ENCODE measurements around the gene RHD. TPM values are rescaled to one million over a fixed set of nuclear protein-coding genes. Genes with fewer than 3 reads are reported as not detected.
"Not testable (repeated sequence)": the region's sequence is repeated elsewhere in the genome, so short reads cannot be mapped to it uniquely, and the experiment has no call there.

Gene RHD
- total RNA-seq, 1 experiment from 2014 or later = not detected

DNA sequence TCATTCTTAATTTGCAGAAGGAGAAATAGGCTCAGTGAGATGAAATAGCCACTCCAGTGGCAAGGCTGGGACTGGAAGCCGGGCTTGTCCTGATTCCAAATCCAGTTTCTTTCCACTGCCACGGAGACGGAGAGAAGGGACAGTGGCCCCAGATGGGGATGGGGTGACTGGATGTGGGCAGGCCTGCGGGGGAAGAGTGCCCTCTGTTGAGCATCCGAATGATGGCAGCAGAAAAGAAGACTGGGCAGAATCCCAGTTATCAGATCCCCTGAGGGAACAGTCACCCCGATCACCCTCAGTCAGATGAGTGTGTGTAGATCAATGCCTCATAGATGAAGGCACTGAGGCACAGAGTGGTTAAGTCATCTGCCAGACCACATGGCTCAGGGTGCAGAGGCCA, 17.7 kb downstream of the RHD start:
- H3K4me3 Mint-ChIP-seq; POLR2A ChIA-PET; H3K4me1 Mint-ChIP-seq; H3K9me3 Mint-ChIP-seq; H3K27ac Mint-ChIP-seq; CTCF ChIA-PET; H3K27me3 Mint-ChIP-seq (ENCODE audit: low read depth); H3K36me3 Mint-ChIP-seq: not testable (repeated sequence)
- TF ChIP-seq, protein P1, sequence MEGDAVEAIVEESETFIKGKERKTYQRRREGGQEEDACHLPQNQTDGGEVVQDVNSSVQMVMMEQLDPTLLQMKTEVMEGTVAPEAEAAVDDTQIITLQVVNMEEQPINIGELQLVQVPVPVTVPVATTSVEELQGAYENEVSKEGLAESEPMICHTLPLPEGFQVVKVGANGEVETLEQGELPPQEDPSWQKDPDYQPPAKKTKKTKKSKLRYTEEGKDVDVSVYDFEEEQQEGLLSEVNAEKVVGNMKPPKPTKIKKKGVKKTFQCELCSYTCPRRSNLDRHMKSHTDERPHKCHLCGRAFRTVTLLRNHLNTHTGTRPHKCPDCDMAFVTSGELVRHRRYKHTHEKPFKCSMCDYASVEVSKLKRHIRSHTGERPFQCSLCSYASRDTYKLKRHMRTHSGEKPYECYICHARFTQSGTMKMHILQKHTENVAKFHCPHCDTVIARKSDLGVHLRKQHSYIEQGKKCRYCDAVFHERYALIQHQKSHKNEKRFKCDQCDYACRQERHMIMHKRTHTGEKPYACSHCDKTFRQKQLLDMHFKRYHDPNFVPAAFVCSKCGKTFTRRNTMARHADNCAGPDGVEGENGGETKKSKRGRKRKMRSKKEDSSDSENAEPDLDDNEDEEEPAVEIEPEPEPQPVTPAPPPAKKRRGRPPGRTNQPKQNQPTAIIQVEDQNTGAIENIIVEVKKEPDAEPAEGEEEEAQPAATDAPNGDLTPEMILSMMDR (IDR thresholded peaks at IDR 0.05) = peak; percentile 28; the same call in 1 of the 2 replicates
- ATAC-seq = peak; percentile 90
- DNase-seq (ENCODE audit: low spot score) = peak; percentile 32

DNA sequence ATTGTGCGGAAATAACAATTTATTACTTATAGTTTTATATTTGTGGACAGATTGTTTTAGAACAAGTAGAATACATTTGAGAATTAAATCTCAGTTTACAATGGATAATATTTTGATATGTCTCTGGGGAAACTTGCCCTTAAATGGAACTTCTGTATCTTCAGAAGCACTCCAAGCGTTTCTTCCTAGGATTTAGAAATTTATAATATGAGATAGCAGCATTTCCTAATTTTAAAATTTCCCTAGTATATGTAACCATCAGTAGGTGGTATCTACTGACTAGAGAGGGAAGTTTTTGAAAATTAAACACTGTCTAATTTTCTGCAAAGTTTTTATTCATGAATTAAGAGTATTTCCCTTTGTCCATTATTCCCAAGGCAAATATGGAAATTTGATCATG, 21.1 kb downstream of the RHD start:
- POLR2A ChIA-PET = not testable (repeated sequence)

DNA sequence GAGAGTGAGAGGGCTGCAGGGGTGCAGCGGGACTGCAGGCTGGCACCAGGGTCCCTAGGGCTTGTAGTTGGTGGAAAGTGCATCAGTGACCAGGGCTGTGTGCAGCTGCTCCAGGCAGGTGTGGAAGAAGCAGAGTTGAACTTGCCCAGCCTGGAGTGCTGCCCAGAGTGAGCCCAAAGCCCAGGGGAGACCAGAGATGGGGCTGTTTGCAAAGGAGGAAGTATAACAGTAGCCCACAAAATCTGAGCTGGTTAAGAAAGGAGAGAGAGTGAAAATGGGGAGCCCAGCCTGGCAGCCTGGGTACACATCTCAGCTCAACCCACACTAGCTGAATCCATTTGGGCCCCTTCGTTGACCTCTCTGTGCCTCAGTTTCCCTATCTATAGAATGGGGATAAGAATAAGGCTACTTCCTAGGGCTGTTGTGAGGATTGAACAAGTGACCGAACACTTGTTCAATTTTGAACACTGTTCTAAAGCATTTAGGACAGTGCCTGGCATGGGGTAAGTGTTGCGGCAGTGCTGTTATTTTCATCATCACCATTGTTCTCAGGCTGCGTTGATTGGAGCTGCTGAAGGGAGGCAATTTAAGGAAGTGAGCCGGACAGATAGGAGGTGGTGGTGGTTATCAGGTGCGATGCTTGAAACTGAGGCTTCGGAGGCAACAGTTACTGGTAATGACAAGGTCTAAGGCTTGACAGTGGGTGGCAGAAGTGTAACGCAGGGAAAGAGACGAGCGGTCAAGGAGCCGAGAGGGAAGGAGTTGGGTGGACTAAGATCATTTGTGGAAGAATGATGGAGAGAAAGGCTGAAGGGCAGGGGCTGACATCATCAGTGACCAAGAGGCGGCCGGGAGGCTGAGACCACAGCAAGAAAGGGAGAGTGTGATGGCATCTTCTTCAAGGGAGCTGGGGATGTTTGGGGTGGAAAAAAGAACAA, 22.8 kb downstream of the RHD start:
- H3K9me3 Mint-ChIP-seq; H3K27me3 Mint-ChIP-seq (ENCODE audit: low read depth); CTCF ChIA-PET; POLR2A ChIA-PET; H3K36me3 Mint-ChIP-seq; ATAC-seq; H3K4me3 Mint-ChIP-seq; DNase-seq (ENCODE audit: low spot score); H3K4me1 Mint-ChIP-seq: not testable (repeated sequence)
- peak overlapping the region; percentile 15; the same call in 1 of the 2 replicates for H3K27ac Mint-ChIP-seq

More for the DNA sequence above, 21.1 kb downstream of the RHD start:
- H3K4me3 Mint-ChIP-seq; H3K27me3 Mint-ChIP-seq (ENCODE audit: low read depth); H3K27ac Mint-ChIP-seq; H3K9me3 Mint-ChIP-seq; H3K36me3 Mint-ChIP-seq; DNase-seq (ENCODE audit: low spot score); ATAC-seq; CTCF ChIA-PET; H3K4me1 Mint-ChIP-seq: not testable (repeated sequence)

DNA sequence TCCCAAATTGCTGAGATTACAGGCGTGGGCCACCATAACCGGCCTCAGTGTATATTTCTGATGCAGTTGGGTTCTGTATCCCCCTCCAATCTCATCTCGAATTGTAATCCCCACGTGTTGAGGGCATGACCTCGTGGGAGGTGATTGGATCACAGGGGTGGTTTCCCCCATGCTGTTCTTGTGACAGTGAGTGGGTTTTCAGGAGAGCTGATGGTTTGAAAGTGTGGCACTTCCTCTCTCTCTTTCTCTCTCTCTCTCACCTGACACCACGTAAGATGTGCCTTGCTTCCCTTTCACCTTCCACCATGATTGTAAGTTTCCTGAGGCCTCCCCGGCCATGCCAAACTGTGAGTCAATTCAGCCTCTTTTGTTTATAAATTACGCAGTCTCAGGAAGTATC, 24.2 kb downstream of the RHD start:
- H3K4me3 Mint-ChIP-seq; H3K36me3 Mint-ChIP-seq; DNase-seq (ENCODE audit: low spot score); H3K4me1 Mint-ChIP-seq; POLR2A ChIA-PET; H3K27me3 Mint-ChIP-seq (ENCODE audit: low read depth); CTCF ChIA-PET; H3K9me3 Mint-ChIP-seq; H3K27ac Mint-ChIP-seq; ATAC-seq: not testable (repeated sequence)

DNA sequence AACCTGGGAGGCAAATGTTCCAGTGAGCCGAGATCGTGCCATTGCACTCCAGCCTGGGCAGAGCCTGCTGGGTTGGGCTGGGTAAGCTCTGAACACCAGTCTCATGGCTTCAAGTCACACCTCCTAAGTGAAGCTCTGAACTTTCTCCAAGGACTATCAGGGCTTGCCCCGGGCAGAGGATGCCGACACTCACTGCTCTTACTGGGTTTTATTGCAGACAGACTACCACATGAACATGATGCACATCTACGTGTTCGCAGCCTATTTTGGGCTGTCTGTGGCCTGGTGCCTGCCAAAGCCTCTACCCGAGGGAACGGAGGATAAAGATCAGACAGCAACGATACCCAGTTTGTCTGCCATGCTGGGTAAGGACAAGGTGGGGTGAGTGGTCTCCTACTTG, 28.4 kb downstream of the RHD start:
- H3K4me1 Mint-ChIP-seq; POLR2A ChIA-PET; DNase-seq (ENCODE audit: low spot score); H3K27ac Mint-ChIP-seq; H3K4me3 Mint-ChIP-seq; CTCF ChIA-PET; H3K36me3 Mint-ChIP-seq; ATAC-seq; H3K27me3 Mint-ChIP-seq (ENCODE audit: low read depth); H3K9me3 Mint-ChIP-seq: not testable (repeated sequence)

DNA sequence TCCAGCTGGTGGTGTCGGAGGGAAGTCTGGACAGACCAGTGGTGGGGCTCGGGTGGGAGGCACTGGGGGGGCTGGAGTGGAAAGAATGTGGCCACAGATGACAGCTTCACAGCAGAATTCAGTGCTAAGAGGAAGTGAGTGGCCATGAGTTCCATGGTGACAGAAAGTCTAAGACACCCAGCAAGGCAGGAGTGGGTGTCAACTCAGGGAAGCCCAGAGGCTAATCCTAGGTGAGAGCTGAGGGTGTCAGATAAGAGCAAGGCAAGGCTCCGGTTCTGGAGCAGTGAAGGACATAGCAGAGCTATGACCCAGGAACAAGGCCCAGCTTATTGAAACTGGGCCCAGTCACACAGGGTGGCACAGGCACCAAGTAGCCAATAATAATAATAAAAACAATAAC, 30.0 kb downstream of the RHD start:
- DNase-seq (ENCODE audit: low spot score); ATAC-seq; H3K27ac Mint-ChIP-seq; H3K36me3 Mint-ChIP-seq; H3K9me3 Mint-ChIP-seq; POLR2A ChIA-PET; H3K4me3 Mint-ChIP-seq; H3K4me1 Mint-ChIP-seq; CTCF ChIA-PET; H3K27me3 Mint-ChIP-seq (ENCODE audit: low read depth): not testable (repeated sequence)

DNA sequence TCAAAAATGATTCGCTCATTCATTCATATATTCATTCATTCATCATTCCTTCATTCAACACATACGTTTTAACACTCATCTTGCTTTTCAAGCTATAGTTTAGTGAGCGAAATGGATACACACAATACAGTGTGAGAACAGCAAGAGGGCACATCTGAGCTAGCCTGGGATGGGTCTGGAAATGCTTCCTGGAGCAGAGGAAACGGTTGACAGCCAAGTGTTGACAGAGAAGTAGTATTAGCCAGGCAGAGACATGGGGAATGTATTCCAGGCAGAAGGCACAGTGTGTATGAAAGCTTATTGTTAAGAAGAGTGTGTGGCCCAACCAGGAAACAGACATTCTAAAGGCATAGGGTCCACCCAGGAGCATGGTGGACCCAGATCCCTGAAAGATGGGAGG, 32.6 kb downstream of the RHD start:
- H3K27me3 Mint-ChIP-seq (ENCODE audit: low read depth); ATAC-seq; POLR2A ChIA-PET; H3K9me3 Mint-ChIP-seq; H3K4me3 Mint-ChIP-seq; CTCF ChIA-PET; H3K27ac Mint-ChIP-seq; DNase-seq (ENCODE audit: low spot score); H3K36me3 Mint-ChIP-seq; H3K4me1 Mint-ChIP-seq: not testable (repeated sequence)

DNA sequence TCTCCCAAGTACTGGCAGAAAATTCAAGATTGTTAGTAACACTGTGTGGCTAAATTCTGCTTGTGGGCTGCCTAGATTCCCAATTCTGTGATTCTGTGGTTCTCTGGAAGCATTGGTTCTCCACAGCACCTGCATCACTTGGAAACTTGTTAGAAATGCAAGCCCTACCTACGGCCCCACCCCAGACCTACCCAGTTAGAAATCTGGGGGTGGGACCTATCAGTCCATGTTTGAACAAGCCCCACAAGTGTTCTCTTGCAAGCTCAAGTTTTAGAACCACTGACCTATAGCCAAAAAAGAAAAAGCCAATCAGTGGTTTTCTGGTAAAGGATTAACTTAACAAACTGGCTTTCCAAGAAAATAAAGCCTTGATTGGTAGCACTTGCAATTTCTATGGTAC, 35.9 kb downstream of the RHD start:
- H3K9me3 Mint-ChIP-seq; H3K4me1 Mint-ChIP-seq; H3K36me3 Mint-ChIP-seq; H3K27me3 Mint-ChIP-seq (ENCODE audit: low read depth); POLR2A ChIA-PET; H3K4me3 Mint-ChIP-seq; H3K27ac Mint-ChIP-seq; DNase-seq (ENCODE audit: low spot score); ATAC-seq; CTCF ChIA-PET: not testable (repeated sequence)

DNA sequence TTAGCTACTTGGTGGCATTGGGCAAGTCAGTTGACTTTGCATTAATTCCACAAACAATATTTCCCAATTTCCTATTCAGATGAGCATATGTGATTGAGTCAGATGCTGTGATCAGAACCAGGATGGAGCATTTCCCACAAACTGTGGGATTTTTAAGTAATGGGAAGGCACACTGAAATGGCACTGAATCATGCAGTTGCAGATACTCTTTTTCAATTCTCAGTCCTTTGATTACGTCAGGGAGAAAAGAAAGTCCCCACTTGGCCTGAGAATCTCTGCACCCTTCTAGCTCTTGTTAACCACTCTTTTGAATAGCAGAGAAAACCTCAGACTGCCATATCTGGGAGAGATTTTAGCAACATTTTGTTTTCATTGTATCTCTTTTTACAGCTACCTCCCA, 36.8 kb downstream of the RHD start:
- POLR2A ChIA-PET; ATAC-seq; H3K4me1 Mint-ChIP-seq; CTCF ChIA-PET; H3K4me3 Mint-ChIP-seq; H3K27ac Mint-ChIP-seq; H3K27me3 Mint-ChIP-seq (ENCODE audit: low read depth); DNase-seq (ENCODE audit: low spot score): not testable (repeated sequence)
- Mint-ChIP-seq H3K36me3 (peaks cover 16% of the 10 kb centered on the region), H3K9me3 (peaks cover 15% of the 10 kb centered on the region)

DNA sequence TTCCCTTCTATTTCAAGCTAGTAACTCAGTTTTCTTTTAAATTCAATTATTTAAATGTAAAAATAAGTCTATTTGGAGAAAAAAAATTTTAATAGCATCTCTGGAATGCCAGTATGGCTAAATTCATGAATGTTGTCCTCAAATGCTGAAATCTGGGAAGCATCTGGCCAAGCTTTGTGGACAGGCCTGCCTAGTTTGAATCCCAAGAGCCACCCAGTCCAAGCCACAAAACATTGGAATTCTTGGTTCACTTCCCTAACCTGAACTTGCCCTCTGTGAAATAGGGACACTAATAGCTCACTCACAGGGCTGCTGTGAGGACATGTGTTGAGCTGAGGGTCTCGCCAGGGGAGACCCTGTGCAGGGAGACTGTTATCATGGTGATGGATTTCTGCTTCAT, 37.2 kb downstream of the RHD start:
- H3K27me3 Mint-ChIP-seq (ENCODE audit: low read depth); ATAC-seq; POLR2A ChIA-PET; H3K4me3 Mint-ChIP-seq; H3K27ac Mint-ChIP-seq; DNase-seq (ENCODE audit: low spot score); H3K4me1 Mint-ChIP-seq; CTCF ChIA-PET: not testable (repeated sequence)
- Mint-ChIP-seq H3K36me3 (peaks cover 20% of the 10 kb centered on the region), H3K9me3 (peaks cover 19% of the 10 kb centered on the region)

DNA sequence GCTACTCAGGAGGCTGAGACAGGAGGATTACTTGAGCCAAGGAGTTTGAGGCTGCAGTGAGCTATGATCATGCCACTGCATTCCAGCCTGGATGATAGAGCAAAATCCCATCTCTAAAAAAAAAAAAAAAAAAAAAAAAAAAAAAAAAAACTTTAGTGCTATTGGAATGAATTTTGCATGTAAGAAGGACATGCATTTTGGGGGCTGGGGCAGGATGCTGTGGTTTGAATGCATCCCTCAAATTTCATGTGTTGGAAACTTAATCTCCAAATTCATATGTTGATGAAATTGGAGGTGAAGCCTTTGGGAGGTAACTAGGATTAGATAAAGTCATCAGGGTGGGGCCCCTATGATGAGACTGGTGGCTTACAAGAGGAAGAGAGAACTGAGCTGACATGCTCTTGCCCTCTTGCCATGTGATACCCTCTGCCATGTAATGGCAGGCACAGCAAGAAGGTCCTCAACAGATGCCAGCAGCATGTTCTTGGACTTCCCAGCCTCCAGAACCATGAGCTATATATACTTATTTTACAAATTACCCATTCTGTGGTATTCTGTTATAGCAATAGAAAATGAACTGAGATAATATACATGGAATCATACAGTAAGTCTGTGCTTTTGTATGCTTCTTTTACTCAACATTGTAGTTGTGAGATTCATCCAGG, 40.6 kb downstream of the RHD start:
- ATAC-seq; POLR2A ChIA-PET; H3K27ac Mint-ChIP-seq; CTCF ChIA-PET; H3K4me3 Mint-ChIP-seq; H3K27me3 Mint-ChIP-seq (ENCODE audit: low read depth); DNase-seq (ENCODE audit: low spot score); H3K4me1 Mint-ChIP-seq: not testable (repeated sequence)
- peaks cover 20% of the 10 kb centered on the region for H3K9me3 Mint-ChIP-seq
- peaks cover 25% of the 10 kb centered on the region for H3K36me3 Mint-ChIP-seq

All from WTC11 (cell line).